GM18907 (cell line): ENCODE measurements around the gene LMF2.
"Not testable (repeated sequence)": the region's sequence is repeated elsewhere in the genome, so short reads cannot be mapped to it uniquely, and the experiment has no call there.

Experiments used
- ATAC-seq: cut with Tn5 transposase; IDR thresholded peaks from one replicate; pipeline ENCODE4 v1.9.1; 2021; ENCODE audit warnings: mild to moderate bottlenecking, moderate library complexity; ENCODE audit not compliant: unreplicated experiment

The LMF2 gene

GRCh38 chr22:50535113-50535512, 27.6 kb upstream of the LMF2 start:
- ATAC-seq = no peak

DNA sequence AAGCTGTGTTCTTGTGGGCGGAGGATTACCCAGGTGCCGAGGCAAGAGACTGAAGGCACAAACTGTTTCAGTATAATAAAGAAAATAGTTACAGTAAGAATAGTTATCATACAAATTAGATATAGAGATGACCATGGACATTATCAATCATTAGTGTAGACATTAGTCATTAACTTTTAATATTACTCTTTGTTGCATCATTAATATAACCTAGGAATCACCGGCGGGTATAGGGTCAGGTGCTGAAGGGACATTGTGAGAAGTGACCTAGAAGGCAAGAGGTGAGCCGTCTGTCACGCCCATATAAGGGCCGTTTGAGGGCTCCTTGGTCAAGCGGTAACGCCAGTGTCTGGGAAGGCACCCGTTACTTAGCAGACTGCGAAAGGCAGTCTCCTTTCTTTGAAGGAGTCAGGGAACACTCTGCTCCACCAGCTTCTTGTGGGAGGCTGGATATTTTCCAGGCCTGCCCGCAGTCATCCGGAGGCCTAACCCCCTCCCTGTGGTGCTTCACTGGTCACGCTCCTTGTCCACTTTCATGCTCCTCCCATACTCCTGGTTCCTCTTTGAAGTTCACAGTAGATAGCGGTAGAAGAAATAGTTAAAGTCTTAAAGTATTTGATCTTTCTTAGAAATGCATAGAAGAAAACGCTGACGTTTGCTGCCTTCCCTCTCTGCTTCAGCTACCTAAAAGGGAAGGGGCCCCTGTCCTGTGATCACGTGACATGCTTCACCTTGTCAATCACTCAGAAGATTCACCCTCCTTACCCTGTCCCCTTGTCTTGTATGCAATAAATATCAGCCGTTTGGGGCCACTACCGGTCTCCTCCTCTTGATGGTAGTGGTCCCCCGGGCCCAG, 26.6 kb upstream of the LMF2 start:
- ATAC-seq = not testable (repeated sequence)

- no peak for ATAC-seq
Measured at GRCh38 chr22:50532824-50533796, 25.6 kb upstream of the LMF2 start.

- ATAC-seq = no peak
Measured at GRCh38 chr22:50531962-50532674, 24.6 kb upstream of the LMF2 start.

DNA sequence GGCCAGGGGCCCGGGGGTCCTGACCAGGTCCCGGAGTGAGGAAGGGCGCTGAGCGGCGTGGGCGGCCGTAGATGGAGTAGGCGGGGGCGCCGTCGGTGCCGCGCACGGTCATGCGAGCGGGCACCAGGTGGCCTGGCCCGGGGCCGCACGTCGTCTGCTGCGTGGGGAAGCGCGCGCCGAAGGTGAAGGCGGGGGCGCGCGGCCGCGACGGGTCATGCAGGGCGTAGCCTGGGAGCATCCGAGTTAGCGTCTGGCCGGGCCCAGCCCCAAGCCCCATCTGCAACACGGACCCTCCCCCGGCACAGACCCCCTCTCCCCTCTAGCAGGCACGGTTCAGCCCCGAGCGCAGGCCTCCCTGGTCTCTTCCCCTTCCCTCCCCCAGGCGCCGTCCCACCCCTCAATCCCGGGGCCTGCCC, 24.1 kb upstream of the LMF2 start:
- ATAC-seq = no peak

- no peak for ATAC-seq
Measured at GRCh38 chr22:50530877-50531545, 23.5 kb upstream of the LMF2 start.

GRCh38 chr22:50530580-50530876, 23.0 kb upstream of the LMF2 start:
- ATAC-seq = no peak

GRCh38 chr22:50529897-50530579, 22.5 kb upstream of the LMF2 start, which contains the start of gene TYMP:
TYMP (minus strand) TSS chr22:50530012; CDS start chr22:50529709, 303 bp downstream.
- peak; percentile 21 for ATAC-seq

DNA sequence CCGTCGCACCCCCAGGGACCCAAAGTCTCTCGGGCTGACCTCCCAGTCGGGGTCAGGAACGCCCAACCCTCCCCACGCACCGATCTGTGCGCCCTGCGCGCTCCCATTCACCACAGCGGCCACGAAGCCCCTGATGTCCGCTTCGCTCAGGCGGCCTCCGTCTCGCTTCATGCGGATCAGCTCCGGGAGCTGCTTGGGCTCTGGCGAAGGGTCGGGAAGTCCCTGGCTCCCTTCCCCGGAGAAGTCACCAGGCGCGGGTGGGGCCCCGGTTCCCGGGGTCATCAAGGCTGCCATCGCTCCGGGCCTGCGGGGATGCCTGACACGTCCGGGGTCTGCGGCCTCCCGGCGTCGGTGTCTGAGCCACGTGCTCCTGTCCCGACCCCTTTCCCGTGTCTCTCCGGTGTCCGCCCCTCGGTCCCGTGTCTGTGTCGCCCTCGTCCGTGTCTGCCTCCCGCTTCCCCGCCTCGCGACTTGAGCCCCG, 22.0 kb upstream of the LMF2 start:
- ATAC-seq = no peak

GRCh38 chr22:50528682-50529415, 21.3 kb upstream of the LMF2 start:
- ATAC-seq = no peak

DNA sequence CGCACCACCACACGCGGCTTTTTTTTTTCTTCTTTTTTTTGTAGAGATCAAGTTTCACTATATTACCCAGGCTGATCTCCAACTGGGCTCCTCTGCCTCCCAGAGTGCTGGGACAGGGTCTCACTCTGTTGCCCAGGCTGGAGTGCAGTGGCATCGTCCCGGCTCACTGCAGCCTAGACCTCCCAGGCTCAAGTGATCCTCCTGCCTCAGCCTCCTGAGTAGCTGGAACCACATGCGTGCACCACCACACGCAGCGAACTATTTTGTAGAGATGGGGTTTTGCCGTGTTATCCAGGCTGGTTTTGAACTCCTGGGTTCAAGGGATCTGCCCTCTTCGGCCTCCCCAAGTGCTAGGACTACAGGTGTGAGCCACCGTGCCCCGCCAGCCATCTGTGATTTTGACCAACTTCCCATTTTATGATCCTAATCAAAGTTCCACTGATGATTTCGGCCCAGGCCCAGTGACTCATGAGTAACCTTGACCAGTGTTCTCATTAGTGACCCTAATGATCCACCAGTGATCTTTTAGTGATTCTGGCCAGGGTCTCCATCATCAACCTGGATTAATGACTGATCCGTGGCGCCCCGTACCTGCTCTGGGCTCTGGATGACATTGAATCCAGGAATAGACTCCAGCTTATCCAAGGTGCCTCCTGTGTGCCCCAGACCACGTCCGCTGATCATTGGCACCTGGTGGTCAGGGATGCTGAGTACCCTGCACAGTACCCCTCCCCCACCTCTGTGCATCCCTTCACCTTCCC, 20.6 kb upstream of the LMF2 start:
- ATAC-seq = no peak

- no peak for ATAC-seq
Measured at GRCh38 chr22:50526834-50527801, 19.6 kb upstream of the LMF2 start.

- peak; percentile 29 for ATAC-seq
Measured at GRCh38 chr22:50526108-50526833, 18.8 kb upstream of the LMF2 start.

- no peak for ATAC-seq
Measured at GRCh38 chr22:50525858-50526107, 18.3 kb upstream of the LMF2 start.

DNA sequence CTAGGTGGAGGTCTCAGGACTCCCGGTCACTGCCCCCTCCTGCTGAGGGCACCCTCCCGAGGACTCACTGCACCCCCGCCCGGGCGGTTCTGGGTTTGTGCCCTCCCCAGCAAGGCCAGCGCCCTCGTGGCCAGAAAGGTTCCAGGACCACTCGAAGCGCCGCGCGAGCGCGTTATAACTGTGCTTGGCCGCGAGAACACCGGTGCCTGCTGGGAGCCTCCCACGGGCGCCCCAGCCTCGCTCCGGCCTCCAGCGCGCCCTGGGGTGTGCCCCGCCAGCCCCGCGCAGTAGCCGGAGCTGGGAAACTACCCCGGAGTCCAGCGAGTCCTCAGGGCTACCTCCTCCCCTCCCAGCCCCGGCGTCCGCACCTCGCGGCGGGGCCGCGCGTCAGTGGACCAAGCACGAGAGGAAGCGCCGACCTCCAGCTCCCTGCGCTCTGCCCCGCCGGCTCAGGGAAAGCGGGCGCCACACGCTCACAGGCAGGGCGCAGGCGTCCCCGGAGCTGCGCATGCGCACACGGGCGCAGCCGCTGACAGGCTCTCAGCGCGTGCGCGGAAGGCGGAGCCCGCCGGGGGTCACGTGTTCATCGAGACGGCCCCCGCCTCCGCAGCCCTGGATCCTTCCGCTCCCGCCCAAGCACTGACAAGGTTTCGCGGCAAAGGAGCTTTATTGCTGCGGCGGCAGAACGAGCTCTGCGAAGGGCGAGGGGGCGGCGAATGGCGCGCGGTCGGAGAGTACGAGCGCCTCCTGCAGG, 17.8 kb upstream of the LMF2 start, which contains the start of gene SCO2:
Gene SCO2 (minus strand): TSS at position 495 of the 754 bp plus-strand sequence. CDS start 1,187 bp downstream, outside the sequence.
- peak; percentile 44 for ATAC-seq

- no peak for ATAC-seq
Measured at GRCh38 chr22:50524676-50525103, 17.2 kb upstream of the LMF2 start.
